Measurements from ENCODE around the gene CTNNB1.

DNA sequence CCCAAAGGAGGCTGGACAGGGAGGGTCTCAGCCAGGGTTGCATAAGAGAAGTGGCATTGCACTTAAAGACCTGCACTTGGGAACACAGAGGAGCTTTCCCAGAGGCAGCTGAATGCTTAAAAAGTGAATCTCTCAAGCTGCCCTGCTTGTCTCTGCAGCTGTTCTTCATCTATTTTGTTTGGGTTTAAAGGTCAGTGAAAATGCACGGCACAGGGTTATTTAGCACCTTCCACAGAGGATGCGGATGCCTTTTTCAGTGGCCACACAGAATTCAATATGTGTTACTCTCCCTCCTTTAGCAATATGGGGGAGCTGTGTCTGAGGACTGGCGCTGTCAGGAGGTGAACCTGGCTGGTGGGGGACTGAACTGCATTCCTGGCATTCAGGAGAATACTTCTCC lies 22.7 kb upstream of the CTNNB1 start:
- TF ChIP-seq, protein P1, sequence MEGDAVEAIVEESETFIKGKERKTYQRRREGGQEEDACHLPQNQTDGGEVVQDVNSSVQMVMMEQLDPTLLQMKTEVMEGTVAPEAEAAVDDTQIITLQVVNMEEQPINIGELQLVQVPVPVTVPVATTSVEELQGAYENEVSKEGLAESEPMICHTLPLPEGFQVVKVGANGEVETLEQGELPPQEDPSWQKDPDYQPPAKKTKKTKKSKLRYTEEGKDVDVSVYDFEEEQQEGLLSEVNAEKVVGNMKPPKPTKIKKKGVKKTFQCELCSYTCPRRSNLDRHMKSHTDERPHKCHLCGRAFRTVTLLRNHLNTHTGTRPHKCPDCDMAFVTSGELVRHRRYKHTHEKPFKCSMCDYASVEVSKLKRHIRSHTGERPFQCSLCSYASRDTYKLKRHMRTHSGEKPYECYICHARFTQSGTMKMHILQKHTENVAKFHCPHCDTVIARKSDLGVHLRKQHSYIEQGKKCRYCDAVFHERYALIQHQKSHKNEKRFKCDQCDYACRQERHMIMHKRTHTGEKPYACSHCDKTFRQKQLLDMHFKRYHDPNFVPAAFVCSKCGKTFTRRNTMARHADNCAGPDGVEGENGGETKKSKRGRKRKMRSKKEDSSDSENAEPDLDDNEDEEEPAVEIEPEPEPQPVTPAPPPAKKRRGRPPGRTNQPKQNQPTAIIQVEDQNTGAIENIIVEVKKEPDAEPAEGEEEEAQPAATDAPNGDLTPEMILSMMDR (IDR thresholded peaks at IDR 0.05) = no peak
- TF ChIP-seq POLR2A (IDR thresholded peaks at IDR 0.05) (no peak), POLR2AphosphoS5 (IDR thresholded peaks at IDR 0.05) (no peak)

All from breast epithelium (tissue), 3 donors.